Activated CD4-positive, alpha-beta memory T cell treated with anti-CD3 and anti-CD28 coated beads for 36 hours (primary cell): Measurements from ENCODE around the gene CDCP1. TPM values are rescaled to one million over a fixed set of nuclear protein-coding genes. Genes with fewer than 3 reads are reported as not detected.
"Not testable (repeated sequence)": the region's sequence is repeated elsewhere in the genome, so short reads cannot be mapped to it uniquely, and the experiment has no call there.

ENCODE experiments used
- CTCF ChIA-PET: fragments of 350-600 bp; sonication (Branson Sonifier 250); formaldehyde crosslinking; loops from one replicate; lab custom pipeline; 2021; ENCODE audit warnings: antibody characterized with exemption, inconsistent platforms; lab: Charles Lee
- POLR2A ChIA-PET: fragments of 350-600 bp; sonication (Branson Sonifier 250); formaldehyde crosslinking; loops from one replicate; lab custom pipeline; 2021; ENCODE audit warnings: antibody characterized with exemption; lab: Charles Lee
- DNase-seq: peaks from one replicate; pipeline ENCODE4 v3.0.0-alpha.2; 2020
- H3K27ac Mint-ChIP-seq: one replicate; pipeline ENCODE4 v1.8.0; 2021; ENCODE audit warnings: mixed read lengths
- H3K27me3 Mint-ChIP-seq: one replicate; pipeline ENCODE4 v1.8.0; 2021; ENCODE audit warnings: mixed read lengths
- H3K36me3 Mint-ChIP-seq: one replicate; pipeline ENCODE4 v1.8.0; 2021; ENCODE audit warnings: mixed read lengths
- H3K4me1 Mint-ChIP-seq: one replicate; pipeline ENCODE4 v1.8.0; 2021; ENCODE audit warnings: low read depth, mixed read lengths
- H3K4me3 Mint-ChIP-seq: one replicate; pipeline ENCODE4 v1.8.0; 2021; ENCODE audit warnings: mild to moderate bottlenecking, mixed read lengths
- H3K9me3 Mint-ChIP-seq: one replicate; pipeline ENCODE4 v1.8.0; 2021; ENCODE audit warnings: mixed read lengths
- intact Hi-C: fragments of 100-400 bp; cut with micrococcal nuclease; formaldehyde crosslinking; loops from one replicate; pipeline ENCODE4 v1.15.1; 2023
- total RNA-seq, 2 experiments: library from RNA; stranded (reverse); gene quantifications; one replicate each; pipeline ENCODE4 v1.2.3, GENCODE V29; 2021

CDCP1 gene
- total RNA-seq, 2 experiments from 2014 or later = 0.48 to 0.53 TPM

DNA sequence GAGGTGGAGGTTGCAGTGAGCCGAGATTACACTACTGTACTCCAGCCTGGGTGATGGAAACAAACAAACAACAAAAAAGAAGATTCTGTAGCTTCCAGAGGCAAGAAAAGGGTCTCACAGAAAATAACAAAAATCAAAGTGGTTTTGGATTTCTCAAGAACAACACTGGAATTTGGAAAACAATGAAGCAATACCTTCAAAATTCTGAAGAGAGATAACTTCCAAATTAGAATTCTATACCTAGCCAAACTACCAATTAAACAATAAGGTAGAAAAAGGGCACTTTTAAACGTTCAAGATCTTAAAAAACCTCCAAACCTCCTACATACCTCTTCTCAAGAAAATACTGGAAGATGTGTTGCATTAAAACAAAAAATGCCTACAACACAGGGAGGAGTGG lies 4.9 kb upstream of the CDCP1 start:
- no peak for DNase-seq
- H3K27ac Mint-ChIP-seq = no peak overlapping the region
- CTCF ChIA-PET = no interaction called here
- intact Hi-C loops = no loop called here
- H3K27me3 Mint-ChIP-seq = peaks cover 12% of the 10 kb centered on the region
- H3K36me3 Mint-ChIP-seq = no peaks in the 10 kb centered on the region
- H3K9me3 Mint-ChIP-seq = peaks cover 8% of the 10 kb centered on the region
- peaks cover 3% of the 10 kb centered on the region for H3K4me1 Mint-ChIP-seq
- no peak overlapping the region for H3K4me3 Mint-ChIP-seq
- POLR2A ChIA-PET = no interaction called here

DNA sequence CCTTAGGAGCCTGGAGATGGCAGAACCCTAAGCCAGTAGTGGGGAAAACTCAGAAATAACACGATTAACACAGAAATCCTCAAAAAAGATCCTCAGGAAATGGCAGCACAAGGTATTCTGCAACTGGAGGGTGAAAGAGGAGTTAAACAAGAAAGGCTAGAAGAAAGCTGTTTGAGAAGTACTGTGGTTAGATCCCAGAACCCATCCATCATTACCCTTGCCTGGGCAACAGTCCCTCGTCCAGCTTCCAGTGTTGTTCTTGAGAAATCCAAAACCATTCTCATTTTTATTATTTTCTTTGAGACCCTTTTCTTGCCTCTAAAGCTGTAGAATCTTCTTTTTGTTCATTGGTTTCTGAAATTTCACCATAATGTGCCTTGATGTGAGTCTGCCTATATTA lies 2.7 kb upstream of the CDCP1 start:
- Mint-ChIP-seq H3K27ac (no peak overlapping the region), H3K4me3 (no peak overlapping the region), H3K36me3 (no peaks in the 10 kb centered on the region), H3K4me1 (peaks cover 7% of the 10 kb centered on the region), H3K9me3 (peaks cover 8% of the 10 kb centered on the region), H3K27me3 (peaks cover 26% of the 10 kb centered on the region)
- intact Hi-C loops = no loop called here
- POLR2A ChIA-PET = interaction anchor here (0.9 to 1.0 kb wide), 2 partner anchors 9 to 14 kb away, joined by 3 read pairs; no protein-coding TSS in a partner anchor
- CTCF ChIA-PET = interaction anchor here (1.1 kb wide), 1 partner anchor 61 kb away, joined by 3 read pairs; no protein-coding TSS in a partner anchor
- DNase-seq = no peak

GRCh38 chr3:45145223-45145622 lies 955 bp downstream of the CDCP1 start:
- Mint-ChIP-seq H3K4me1 (peaks cover 7% of the 10 kb centered on the region), H3K4me3 (peak overlapping the region; percentile 10), H3K9me3 (no peaks in the 10 kb centered on the region), H3K27ac (no peak overlapping the region), H3K27me3 (peaks cover 40% of the 10 kb centered on the region), H3K36me3 (no peaks in the 10 kb centered on the region)
- DNase-seq = no peak
- CTCF ChIA-PET = no interaction called here
- POLR2A ChIA-PET = no interaction called here
- intact Hi-C loops = no loop called here

DNA sequence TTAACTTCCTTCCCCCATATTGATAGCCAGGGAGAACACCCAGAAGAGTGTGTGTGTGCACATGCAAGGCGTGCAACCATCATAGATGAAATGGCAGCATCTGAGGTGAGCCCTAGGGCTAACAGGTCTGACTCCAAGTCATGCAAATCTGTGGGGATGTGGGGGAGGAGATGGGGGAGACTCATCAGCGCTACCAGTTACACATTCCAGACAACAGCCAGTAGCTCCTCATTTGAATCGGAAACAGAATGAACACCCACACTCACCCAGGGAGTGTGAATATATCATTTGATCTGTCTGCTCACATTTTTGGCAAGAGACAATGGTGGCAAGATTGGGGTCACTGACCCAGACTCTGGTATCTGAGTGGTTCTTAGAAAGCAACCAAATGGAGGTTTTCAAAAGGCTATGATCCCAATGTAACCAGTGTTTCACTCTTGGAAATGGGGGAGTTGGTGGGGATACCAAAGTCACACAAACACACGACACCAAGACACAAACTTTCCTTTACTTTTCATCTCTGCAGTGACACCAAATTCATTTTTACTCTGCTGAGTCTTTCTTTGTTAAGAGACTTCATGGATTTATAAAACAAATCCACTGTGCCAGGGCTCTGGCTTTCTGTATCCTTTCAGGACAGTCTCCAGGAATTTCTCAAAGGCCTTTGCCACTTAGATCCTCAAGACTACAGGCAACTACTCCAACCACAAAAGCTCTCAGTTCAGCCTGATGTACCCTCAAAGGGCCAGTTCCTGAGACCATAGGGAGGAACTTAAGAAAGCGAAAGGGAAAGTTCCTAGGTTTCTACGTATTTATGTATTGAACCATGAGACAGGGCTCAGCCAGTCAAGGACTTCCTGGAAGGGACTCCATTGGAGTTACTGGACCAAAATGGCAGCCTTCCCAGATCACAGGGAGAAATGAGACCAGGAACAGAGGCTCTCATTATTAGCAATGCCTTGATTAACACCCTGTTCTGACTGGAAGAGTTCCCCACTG lies 2.2 kb downstream of the CDCP1 start:
- no peaks in the 10 kb centered on the region for H3K9me3 Mint-ChIP-seq
- ChIA-PET POLR2A (no interaction called here), CTCF (no interaction called here)
- H3K4me3 Mint-ChIP-seq = no peak overlapping the region
- no peak overlapping the region for H3K27ac Mint-ChIP-seq
- peaks cover 7% of the 10 kb centered on the region for H3K4me1 Mint-ChIP-seq
- H3K36me3 Mint-ChIP-seq = no peaks in the 10 kb centered on the region
- DNase-seq = no peak
- peaks cover 42% of the 10 kb centered on the region for H3K27me3 Mint-ChIP-seq
- intact Hi-C loops = no loop called here

GRCh38 chr3:45140770-45141155 lies 5.4 kb downstream of the CDCP1 start:
- intact Hi-C loops, H3K36me3 Mint-ChIP-seq, DNase-seq, H3K4me1 Mint-ChIP-seq, CTCF ChIA-PET, H3K27ac Mint-ChIP-seq, H3K9me3 Mint-ChIP-seq, POLR2A ChIA-PET, H3K4me3 Mint-ChIP-seq: not testable (repeated sequence)
- H3K27me3 Mint-ChIP-seq = peaks cover 28% of the 10 kb centered on the region

- intact Hi-C loops = no loop called here
- no peaks in the 10 kb centered on the region for H3K9me3 Mint-ChIP-seq
- no peak for DNase-seq
- peaks cover 24% of the 10 kb centered on the region for H3K27me3 Mint-ChIP-seq
- ChIA-PET CTCF (no interaction called here), POLR2A (no interaction called here)
- H3K4me1 Mint-ChIP-seq = peaks cover 3% of the 10 kb centered on the region
- no peak overlapping the region for H3K27ac Mint-ChIP-seq
- no peak overlapping the region for H3K4me3 Mint-ChIP-seq
- H3K36me3 Mint-ChIP-seq = no peaks in the 10 kb centered on the region
Observed at GRCh38 chr3:45140141-45140769, 5.9 kb downstream of the CDCP1 start.

- H3K27ac Mint-ChIP-seq = no peak overlapping the region
- H3K27me3 Mint-ChIP-seq = peaks cover 20% of the 10 kb centered on the region
- intact Hi-C loops = no loop called here
- CTCF ChIA-PET = interaction anchor here (0.6 to 1.2 kb wide), 2 partner anchors 71 to 305 kb away, joined by 3 read pairs; no protein-coding TSS in a partner anchor
- H3K4me3 Mint-ChIP-seq = no peak overlapping the region
- no peaks in the 10 kb centered on the region for H3K36me3 Mint-ChIP-seq
- POLR2A ChIA-PET = no interaction called here
- H3K4me1 Mint-ChIP-seq = no peaks in the 10 kb centered on the region
- H3K9me3 Mint-ChIP-seq = no peaks in the 10 kb centered on the region
- DNase-seq = no peak
Observed at GRCh38 chr3:45139372-45140140, 6.6 kb downstream of the CDCP1 start.

DNA sequence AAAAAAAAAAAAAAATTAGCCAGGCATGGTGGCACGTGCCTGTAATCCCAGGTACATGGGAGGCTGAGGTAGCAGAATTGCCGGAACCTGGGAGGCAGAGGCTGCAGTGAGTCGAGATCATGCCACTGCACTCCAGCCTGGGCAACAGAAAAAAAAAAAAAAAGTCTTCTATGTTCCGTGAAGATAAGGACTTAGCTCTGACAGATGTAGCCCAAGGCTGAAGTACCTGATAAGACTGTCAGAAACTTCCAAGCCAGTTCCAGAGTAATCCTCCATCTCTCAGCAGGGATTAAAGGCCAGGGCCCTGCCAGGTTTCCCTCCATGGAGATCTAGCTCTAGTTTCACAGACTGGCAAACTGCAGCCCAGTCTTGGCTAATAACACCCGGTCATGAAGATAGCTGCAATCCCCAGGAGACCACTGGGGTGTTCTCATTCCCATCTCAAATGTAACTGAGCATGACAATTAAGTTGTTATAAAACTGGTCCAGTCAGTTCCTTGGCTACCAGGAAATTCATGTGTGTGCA lies 8.5 kb downstream of the CDCP1 start:
- intact Hi-C loops = no loop called here
- CTCF ChIA-PET = no interaction called here
- H3K9me3 Mint-ChIP-seq = no peaks in the 10 kb centered on the region
- no peak for DNase-seq
- POLR2A ChIA-PET = no interaction called here
- no peak overlapping the region for H3K4me3 Mint-ChIP-seq
- peaks cover 12% of the 10 kb centered on the region for H3K27me3 Mint-ChIP-seq
- H3K36me3 Mint-ChIP-seq = no peaks in the 10 kb centered on the region
- H3K4me1 Mint-ChIP-seq = no peaks in the 10 kb centered on the region
- H3K27ac Mint-ChIP-seq = no peak overlapping the region

- Mint-ChIP-seq H3K4me3 (no peak overlapping the region), H3K27me3 (peaks cover 4% of the 10 kb centered on the region), H3K4me1 (no peaks in the 10 kb centered on the region), H3K36me3 (no peaks in the 10 kb centered on the region), H3K9me3 (no peaks in the 10 kb centered on the region), H3K27ac (no peak overlapping the region)
- POLR2A ChIA-PET = no interaction called here
- no peak for DNase-seq
- intact Hi-C loops = no loop called here
- CTCF ChIA-PET = interaction anchor here (1.1 kb wide), 1 partner anchor 75 kb away, joined by 5 read pairs; no protein-coding TSS in a partner anchor
Observed at GRCh38 chr3:45135959-45136358, 10.2 kb downstream of the CDCP1 start.

DNA sequence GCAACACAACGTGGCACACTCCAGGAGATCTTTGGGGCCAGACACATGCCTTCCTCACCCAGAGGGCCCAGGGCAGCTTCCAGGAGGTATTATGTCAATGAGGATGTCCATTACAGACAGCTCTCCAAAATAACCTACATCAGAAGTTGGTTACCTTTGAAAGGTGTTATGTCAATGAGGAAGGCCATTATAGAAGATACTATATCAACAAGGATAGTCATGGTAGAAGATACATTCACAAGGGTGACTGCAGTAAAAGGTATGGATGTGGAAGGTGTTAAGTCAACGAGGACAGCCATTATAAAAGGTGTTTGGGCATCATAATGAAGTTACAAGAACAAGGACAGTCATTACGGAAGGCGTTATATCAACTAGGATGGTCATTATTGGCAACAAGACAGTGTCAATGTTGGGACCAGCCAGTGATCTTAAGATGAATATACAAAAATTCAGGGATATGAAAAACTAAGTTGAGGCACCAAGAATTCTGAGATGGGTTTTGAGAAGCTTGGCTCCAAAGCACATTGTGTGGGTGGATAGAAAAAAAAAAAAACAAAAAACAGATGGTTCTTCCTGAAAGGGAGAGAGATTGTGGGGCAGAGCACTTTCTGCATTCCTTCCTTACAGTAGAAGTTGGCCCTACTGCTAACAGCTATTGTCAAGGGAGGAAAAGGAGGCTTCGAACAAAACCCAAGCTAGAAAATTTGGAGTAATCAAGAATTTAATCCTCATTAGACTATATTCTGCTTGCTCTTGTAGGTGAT lies 11.2 kb downstream of the CDCP1 start:
- intact Hi-C loops = no loop called here
- H3K36me3 Mint-ChIP-seq = no peaks in the 10 kb centered on the region
- DNase-seq = no peak
- no peak overlapping the region for H3K4me3 Mint-ChIP-seq
- H3K27me3 Mint-ChIP-seq = peaks cover 2% of the 10 kb centered on the region
- POLR2A ChIA-PET = no interaction called here
- no peaks in the 10 kb centered on the region for H3K9me3 Mint-ChIP-seq
- H3K27ac Mint-ChIP-seq = no peak overlapping the region
- CTCF ChIA-PET = interaction anchor here (1.1 kb wide), 1 partner anchor 76 kb away, joined by 5 read pairs; no protein-coding TSS in a partner anchor
- H3K4me1 Mint-ChIP-seq = no peaks in the 10 kb centered on the region

GRCh38 chr3:45132568-45133211 lies 13.5 kb downstream of the CDCP1 start:
- POLR2A ChIA-PET = no interaction called here
- intact Hi-C loops = no loop called here
- no peak for DNase-seq
- no peaks in the 10 kb centered on the region for H3K4me1 Mint-ChIP-seq
- H3K4me3 Mint-ChIP-seq = no peak overlapping the region
- H3K27ac Mint-ChIP-seq = no peak overlapping the region
- no peaks in the 10 kb centered on the region for H3K36me3 Mint-ChIP-seq
- H3K9me3 Mint-ChIP-seq = no peaks in the 10 kb centered on the region
- CTCF ChIA-PET = interaction anchor here (0.6 to 1.5 kb wide), 2 partner anchors 15 to 78 kb away, joined by 3 to 4 read pairs; no protein-coding TSS in a partner anchor
- H3K27me3 Mint-ChIP-seq = peaks cover 2% of the 10 kb centered on the region
